H9 (cell line): ENCODE results near the gene COLEC12. TPM values are rescaled to one million over a fixed set of nuclear protein-coding genes. Genes with fewer than 3 reads are reported as not detected.

Experiments
- DNase-seq: peaks from one replicate; pipeline ENCODE4 v3.0.0-alpha.2; 2017
- H2AFZ ChIP-seq: one replicate; pipeline ENCODE4 v1.6.1; 2013; ENCODE audit warnings: mild to moderate bottlenecking, low read length, control low read depth, moderate library complexity
- H2AK5ac ChIP-seq: 2 replicates; pipeline ENCODE4 v1.6.1; 2013; ENCODE audit warnings: low read length, control low read depth, mixed read lengths; ENCODE audit not compliant: insufficient read length
- H2BK120ac ChIP-seq: one replicate; pipeline ENCODE4 v1.6.1; 2013; ENCODE audit warnings: low read depth, mild to moderate bottlenecking, low read length, control low read depth, inconsistent platforms; ENCODE audit not compliant: poor library complexity, severe bottlenecking
- H2BK12ac ChIP-seq: 2 replicates; pipeline ENCODE4 v1.6.1; 2013; ENCODE audit warnings: low read length, control low read depth, mixed read lengths, low read depth; ENCODE audit not compliant: insufficient read length
- H2BK15ac ChIP-seq: 2 replicates; pipeline ENCODE4 v1.6.1; 2013; ENCODE audit warnings: low read depth, low read length, control low read depth
- H2BK20ac ChIP-seq: one replicate; pipeline ENCODE4 v1.6.1; 2013; ENCODE audit warnings: low read depth, mild to moderate bottlenecking, low read length, control low read depth, inconsistent platforms; ENCODE audit not compliant: poor library complexity, severe bottlenecking
- H2BK5ac ChIP-seq: 2 replicates; pipeline ENCODE4 v1.6.1; 2013; ENCODE audit warnings: low read length, control low read depth, mixed read lengths; ENCODE audit not compliant: insufficient read length
- H3K14ac ChIP-seq: 2 replicates; pipeline ENCODE4 v1.6.1; 2013; ENCODE audit warnings: low read length, control low read depth; ENCODE audit not compliant: insufficient read depth
- H3K18ac ChIP-seq: 2 replicates; pipeline ENCODE4 v1.6.1; 2013; ENCODE audit warnings: low read depth, mild to moderate bottlenecking, mixed read lengths, low read length, control low read depth; ENCODE audit not compliant: insufficient read length
- H3K23ac ChIP-seq: 2 replicates; pipeline ENCODE4 v1.6.1; 2013; ENCODE audit warnings: low read length, control low read depth, mixed read lengths, low read depth; ENCODE audit not compliant: insufficient read length
- H3K23me2 ChIP-seq: 2 replicates; pipeline ENCODE4 v1.6.1; 2013; ENCODE audit warnings: low read depth, mild to moderate bottlenecking, mixed read lengths, low read length, control low read depth; ENCODE audit not compliant: insufficient read length, poor library complexity, severe bottlenecking
- H3K27ac ChIP-seq: 2 replicates; pipeline ENCODE4 v1.5.1; 2013; ENCODE audit warnings: low read length, control low read depth, mixed read lengths, low read depth; ENCODE audit not compliant: insufficient read length
- H3K27me3 ChIP-seq: 2 replicates; pipeline ENCODE4 v1.6.1; 2013; ENCODE audit warnings: low read length, control low read depth, inconsistent platforms; ENCODE audit not compliant: insufficient read depth
- H3K4ac ChIP-seq: 2 replicates; pipeline ENCODE4 v1.6.1; 2013; ENCODE audit warnings: low read depth, mild to moderate bottlenecking, control low read depth, inconsistent platforms, low read length, moderate library complexity
- H3K4me1 ChIP-seq: 2 replicates; pipeline ENCODE4 v1.6.1; 2013; ENCODE audit warnings: low read length, control low read depth, inconsistent platforms; ENCODE audit not compliant: insufficient read depth
- H3K4me2 ChIP-seq: 2 replicates; pipeline ENCODE4 v1.6.1; 2013; ENCODE audit warnings: low read length, control low read depth, mixed read lengths; ENCODE audit not compliant: insufficient read length, insufficient read depth
- H3K56ac ChIP-seq: 2 replicates; pipeline ENCODE4 v1.6.1; 2013; ENCODE audit warnings: low read depth, mild to moderate bottlenecking, mixed read lengths, low read length, control low read depth; ENCODE audit not compliant: insufficient read length
- H3K79me1 ChIP-seq: 2 replicates; pipeline ENCODE4 v1.6.1; 2013; ENCODE audit warnings: low read depth, mild to moderate bottlenecking, moderate library complexity, low read length, control low read depth, inconsistent platforms; ENCODE audit not compliant: insufficient read depth, poor library complexity, severe bottlenecking
- H3K79me2 ChIP-seq: 2 replicates; pipeline ENCODE4 v1.6.1; 2013; ENCODE audit warnings: low read length, control low read depth, inconsistent platforms; ENCODE audit not compliant: insufficient read depth
- H3K9ac ChIP-seq: 2 replicates; pipeline ENCODE4 v1.6.1; 2013; ENCODE audit warnings: low read length, control low read depth, mixed read lengths; ENCODE audit not compliant: insufficient read length; ENCODE audit errors: extremely low read depth
- H3K9me3 ChIP-seq: one replicate; pipeline ENCODE4 v1.6.1; 2013; ENCODE audit warnings: low read depth, low read length, inconsistent platforms; ENCODE audit not compliant: control insufficient read depth
- H3T11ph ChIP-seq: one replicate; pipeline ENCODE4 v1.6.1; 2013; ENCODE audit warnings: mild to moderate bottlenecking, low read length, control low read depth, inconsistent platforms
- H4K20me1 ChIP-seq: one replicate; pipeline ENCODE4 v1.6.1; 2013; ENCODE audit not compliant: control insufficient read depth, insufficient read length, insufficient read depth
- H4K5ac ChIP-seq: 2 replicates; pipeline ENCODE4 v1.6.1; 2013; ENCODE audit warnings: low read depth, mild to moderate bottlenecking, mixed read lengths, low read length, control low read depth; ENCODE audit not compliant: insufficient read length
- H4K8ac ChIP-seq: replicated peaks from 2 replicates; pipeline ENCODE4 v1.6.1; 2013; ENCODE audit warnings: low read length, control low read depth, mixed read lengths, low read depth; ENCODE audit not compliant: insufficient read length
- H4K91ac ChIP-seq: 2 replicates; pipeline ENCODE4 v1.6.1; 2013; ENCODE audit warnings: low read depth, mild to moderate bottlenecking, moderate library complexity, mixed read lengths, low read length, control low read depth; ENCODE audit not compliant: insufficient read length
- H3K27ac Mint-ChIP-seq, 3 experiments: 2 replicates in 2 of 3; 3 replicates in 1 of 3; pipeline ENCODE4 v1.8.0; 2020 to 2021; ENCODE audit warnings: mixed read lengths in 3 of 3, mild to moderate bottlenecking in 1 of 3, moderate library complexity in 1 of 3
- H3K27me3 Mint-ChIP-seq: 2 replicates; pipeline ENCODE4 v1.8.0; 2021; ENCODE audit warnings: low read depth, mild to moderate bottlenecking, moderate library complexity, mixed read lengths
- H3K36me3 Mint-ChIP-seq, 3 experiments: 2 replicates in 2 of 3; 3 replicates in 1 of 3; pipeline ENCODE4 v1.8.0; 2020 to 2021; ENCODE audit warnings: low read depth in 3 of 3, mixed read lengths in 3 of 3; ENCODE audit not compliant: insufficient read depth in 1 of 3
- H3K4me1 Mint-ChIP-seq, 2 experiments: 2 replicates each; pipeline ENCODE4 v1.8.0; 2020; ENCODE audit warnings: mixed read lengths in 2 of 2
- H3K4me3 Mint-ChIP-seq, 2 experiments: 2 replicates in 1 of 2; 3 replicates in 1 of 2; pipeline ENCODE4 v1.8.0; 2020 to 2021; ENCODE audit warnings: mild to moderate bottlenecking in 2 of 2, mixed read lengths in 2 of 2, moderate library complexity in 1 of 2
- H3K9me3 Mint-ChIP-seq, 2 experiments: 2 replicates in 1 of 2; 3 replicates in 1 of 2; pipeline ENCODE4 v1.8.0; 2020; ENCODE audit warnings: mild to moderate bottlenecking in 2 of 2, mixed read lengths in 2 of 2, moderate library complexity in 1 of 2
- CTCF ChIP-seq: fragments of 200-600 bp; sonication (generic); conservative IDR thresholded peaks from 3 replicates; pipeline ENCODE4 v1.8.0; 2021; ENCODE audit warnings: antibody characterized with exemption, mild to moderate bottlenecking
- WGBS: extraction: QIAGEN DNeasy Blood & Tissue Kit; methylation state at CpG from one replicate; pipeline ENCODE4 v1.1.7; 2013; ENCODE audit warnings: missing lambda C conversion rate, low lambda C conversion rate, mixed read lengths; ENCODE audit not compliant: insufficient read length; ENCODE audit errors: extremely low coverage; 5-methylcytosine and 5-hydroxymethylcytosine counted together
- total RNA-seq: library from RNA; stranded (reverse); gene quantifications from 2 replicates; pipeline ENCODE4 v1.2.1, GENCODE V29; 2021

The COLEC12 gene
- total RNA-seq, 1 experiment from 2014 or later: 0.70 TPM

DNA sequence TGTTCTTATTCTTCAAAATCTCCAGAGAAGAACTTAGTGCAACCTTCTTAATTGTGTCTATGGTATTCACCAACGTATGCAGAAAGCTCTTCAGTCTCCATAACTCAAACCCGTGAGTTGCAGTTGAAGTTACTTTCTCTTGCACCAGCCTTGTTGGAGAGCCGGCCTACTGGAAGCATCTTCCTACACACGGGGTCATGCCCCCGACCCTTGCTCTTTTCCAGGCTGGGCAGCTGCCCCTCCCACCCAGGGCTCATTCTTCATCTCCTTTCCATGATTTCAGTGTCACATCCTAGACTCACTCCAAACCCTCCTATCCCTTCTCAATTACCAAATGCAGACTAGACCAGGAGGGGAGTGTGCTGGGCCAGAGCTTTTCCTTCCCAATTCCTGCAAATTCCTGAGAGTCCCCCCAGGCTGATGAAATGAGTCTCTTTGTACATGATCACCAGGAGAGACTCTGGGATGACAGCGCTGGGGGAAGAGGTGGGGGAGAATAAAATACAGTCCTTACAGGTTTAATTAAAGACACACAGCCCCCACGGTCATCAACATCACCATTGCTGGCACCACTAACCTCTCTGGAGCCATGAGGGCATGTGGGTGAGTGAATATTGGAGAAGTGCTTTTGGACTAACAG lies 75.3 kb downstream of the COLEC12 start:
- H3K27me3 ChIP-seq: no peaks in the 10 kb centered on the region
- Mint-ChIP-seq H3K4me3 (no peak overlapping the region), H3K27ac (no peak overlapping the region), H3K9me3 (no peaks in the 10 kb centered on the region), H3K36me3 (no peaks in the 10 kb centered on the region), H3K27me3 (no peaks in the 10 kb centered on the region; the same call in 1 of the 2 replicates), H3K4me1 (peaks cover 12 to 13% of the 10 kb centered on the region in 2 experiments)
- no peak overlapping the region for H3K14ac ChIP-seq
- H3K23ac ChIP-seq: no peak overlapping the region
- H4K91ac ChIP-seq: no peak overlapping the region
- WGBS: no CpG with 5 or more reads among the region's 7 CpGs
- no peak overlapping the region for H4K5ac ChIP-seq
- H3K9me3 ChIP-seq: no peaks in the 10 kb centered on the region
- TF ChIP-seq CTCF: no peak
- no peak overlapping the region for H3T11ph ChIP-seq
- H2BK120ac ChIP-seq: no peak overlapping the region
- H3K56ac ChIP-seq: no peak overlapping the region
- no peak overlapping the region for H3K4me2 ChIP-seq
- H2BK20ac ChIP-seq: no peak overlapping the region
- peaks cover 2% of the 10 kb centered on the region; the same call in 1 of the 2 replicates for H3K4me1 ChIP-seq
- H3K79me2 ChIP-seq: no peaks in the 10 kb centered on the region
- no peaks in the 10 kb centered on the region for H4K20me1 ChIP-seq
- no peaks in the 10 kb centered on the region for H3K79me1 ChIP-seq
- DNase-seq: no peak
- no peak overlapping the region for H3K27ac ChIP-seq
- no peak overlapping the region for H2BK15ac ChIP-seq
- no peak overlapping the region for H3K4ac ChIP-seq
- H2AFZ ChIP-seq: no peak overlapping the region
- no peak overlapping the region for H2AK5ac ChIP-seq
- no peak overlapping the region for H3K9ac ChIP-seq
- H2BK5ac ChIP-seq: no peak overlapping the region
- H4K8ac ChIP-seq: no peak overlapping the region
- no peaks in the 10 kb centered on the region for H3K23me2 ChIP-seq
- no peak overlapping the region for H2BK12ac ChIP-seq
- H3K18ac ChIP-seq: no peak overlapping the region
